Measurements from ENCODE around the gene THBS3. TPM values are rescaled to one million over a fixed set of nuclear protein-coding genes. Genes with fewer than 3 reads are reported as not detected.
"Not testable (repeated sequence)": the region's sequence is repeated elsewhere in the genome, so short reads cannot be mapped to it uniquely, and the experiment has no call there.

Gene THBS3
- total RNA-seq, 3 donors from 2014 or later (not counting 1 experiment from before 2014, with no cell fraction given): 16.2 to 19.4 (median 18.6) TPM

DNA sequence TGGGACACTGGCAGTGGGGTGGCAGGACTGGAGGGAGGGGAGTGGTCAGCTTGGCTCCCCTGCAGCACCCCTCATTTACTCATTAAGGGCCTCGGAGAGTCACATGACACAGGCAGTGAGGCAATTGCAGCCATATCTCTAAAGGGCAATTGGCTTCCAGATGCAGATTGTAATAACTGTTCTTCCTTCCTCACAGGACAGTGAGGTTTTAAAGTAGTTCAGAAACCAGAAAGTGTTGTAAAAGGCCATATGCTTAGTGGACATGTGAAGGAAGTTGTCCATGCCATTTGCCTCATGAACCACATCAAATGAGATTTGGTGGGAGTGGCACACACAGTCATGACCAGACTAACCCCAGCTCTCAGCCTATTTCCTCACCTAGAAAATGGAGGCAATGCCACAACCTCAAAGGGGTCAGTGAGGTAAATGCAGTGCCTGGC lies 11.9 kb upstream of the THBS3 start:
- H3K27ac ChIP-seq (ENCODE audit: low read length): peak overlapping the region; percentile 70
- Mint-ChIP-seq H3K4me1 (peaks cover 21 to 24% of the 10 kb centered on the region in 2 donors), H3K36me3 (no peaks in the 10 kb centered on the region), H3K4me3 (peak overlapping the region; percentile 83), H3K9me3 (no peaks in the 10 kb centered on the region), H3K27me3 (ENCODE audit: low read depth in 2 of 2) (no peaks in the 10 kb centered on the region), H3K27ac (peak overlapping the region; percentile 90 to 93)
- 14% methylated on average over 1 of the region's 1 CpG for WGBS (ENCODE audit: insufficient coverage)
- H3K4me1 ChIP-seq (ENCODE audit: control insufficient read depth, insufficient read depth, low read length): peaks cover 26% of the 10 kb centered on the region
- no peak overlapping the region for H3K4me3 ChIP-seq (ENCODE audit: low read length)
- TF ChIP-seq CTCF (IDR thresholded peaks at IDR 0.05): no peak
- H3K36me3 ChIP-seq (ENCODE audit: control insufficient read depth, insufficient read depth, low read length): no peaks in the 10 kb centered on the region
- ATAC-seq: peak; percentile 75 to 85 (median 82)
- no peaks in the 10 kb centered on the region for H3K27me3 ChIP-seq (ENCODE audit: control insufficient read depth, insufficient read depth, low read length)
- peak; percentile 38 to 45 for DNase-seq
- H3K9me3 ChIP-seq (ENCODE audit: control insufficient read depth, insufficient read depth, low read length): no peaks in the 10 kb centered on the region
- intact Hi-C loops (cut with micrococcal nuclease): no loop called here

- Histone ChIP-seq H3K4me1 (ENCODE audit: control insufficient read depth, insufficient read depth, low read length) (peaks cover 26% of the 10 kb centered on the region), H3K9me3 (ENCODE audit: control insufficient read depth, insufficient read depth, low read length) (no peaks in the 10 kb centered on the region), H3K4me3 (ENCODE audit: low read length) (no peak overlapping the region), H3K27me3 (ENCODE audit: control insufficient read depth, insufficient read depth, low read length) (no peaks in the 10 kb centered on the region), H3K36me3 (ENCODE audit: control insufficient read depth, insufficient read depth, low read length) (no peaks in the 10 kb centered on the region), H3K27ac (ENCODE audit: low read length) (peak overlapping the region; percentile 70)
- Mint-ChIP-seq H3K27ac (peak overlapping the region; percentile 90 to 93), H3K36me3 (no peaks in the 10 kb centered on the region), H3K9me3 (no peaks in the 10 kb centered on the region), H3K4me3 (peak overlapping the region; percentile 83), H3K27me3 (ENCODE audit: low read depth in 2 of 2) (no peaks in the 10 kb centered on the region), H3K4me1 (peaks cover 21 to 24% of the 10 kb centered on the region in 2 donors)
- no peak for TF ChIP-seq CTCF (IDR thresholded peaks at IDR 0.05)
- intact Hi-C loops (cut with micrococcal nuclease): no loop called here
- peak in 2 of 3 donors; percentile 17 to 34 for ATAC-seq
- 64% methylated on average over 6 of the region's 7 CpGs for WGBS (ENCODE audit: insufficient coverage)
- DNase-seq: peak in 1 of 2 donors; percentile 57
Observed at GRCh38 chr1:155218854-155219591, 11.3 kb upstream of the THBS3 start.

DNA sequence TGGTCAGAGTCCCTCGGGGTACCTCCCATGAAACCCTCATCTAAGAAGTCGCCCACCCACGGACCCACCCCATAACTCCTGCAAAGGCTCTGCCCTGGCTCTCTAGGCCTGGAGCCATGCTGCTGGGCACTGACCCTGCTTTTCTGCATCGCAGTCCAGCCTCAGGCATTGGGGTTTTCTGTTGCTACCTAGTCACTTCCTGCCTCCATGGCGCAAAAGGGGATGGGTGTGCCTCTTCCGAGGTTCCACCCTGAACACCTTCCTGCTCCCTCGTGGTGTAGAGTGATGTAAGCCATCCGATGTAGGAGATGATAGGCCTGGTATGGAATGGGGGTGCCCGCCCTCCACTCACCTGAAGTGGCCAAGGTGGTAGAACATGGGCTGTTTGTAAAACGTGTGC lies 7.0 kb upstream of the THBS3 start:
- H3K9me3 ChIP-seq (ENCODE audit: control insufficient read depth, insufficient read depth, low read length); H3K27me3 Mint-ChIP-seq (ENCODE audit: low read depth in 2 of 2); H3K27me3 ChIP-seq (ENCODE audit: control insufficient read depth, insufficient read depth, low read length); H3K36me3 Mint-ChIP-seq; H3K9me3 Mint-ChIP-seq; DNase-seq; H3K27ac ChIP-seq (ENCODE audit: low read length); H3K4me3 Mint-ChIP-seq; ATAC-seq; intact Hi-C loops (cut with micrococcal nuclease); H3K4me3 ChIP-seq (ENCODE audit: low read length); H3K36me3 ChIP-seq (ENCODE audit: control insufficient read depth, insufficient read depth, low read length); H3K27ac Mint-ChIP-seq: not testable (repeated sequence)
- WGBS (ENCODE audit: insufficient coverage): 79% methylated on average over 2 of the region's 10 CpGs
- H3K4me1 ChIP-seq (ENCODE audit: control insufficient read depth, insufficient read depth, low read length): peaks cover 15% of the 10 kb centered on the region
- peaks cover 13 to 19% of the 10 kb centered on the region in 2 donors for H3K4me1 Mint-ChIP-seq

GRCh38 chr1:155212051-155212440 lies 4.3 kb upstream of the THBS3 start:
- H3K4me3 ChIP-seq (ENCODE audit: low read length); H3K4me3 Mint-ChIP-seq; H3K36me3 ChIP-seq (ENCODE audit: control insufficient read depth, insufficient read depth, low read length); DNase-seq; H3K9me3 ChIP-seq (ENCODE audit: control insufficient read depth, insufficient read depth, low read length); intact Hi-C loops (cut with micrococcal nuclease); H3K36me3 Mint-ChIP-seq; H3K27me3 Mint-ChIP-seq (ENCODE audit: low read depth in 2 of 2); H3K27me3 ChIP-seq (ENCODE audit: control insufficient read depth, insufficient read depth, low read length); H3K27ac ChIP-seq (ENCODE audit: low read length); H3K9me3 Mint-ChIP-seq; ATAC-seq; H3K27ac Mint-ChIP-seq: not testable (repeated sequence)
- peaks cover 23% of the 10 kb centered on the region for H3K4me1 ChIP-seq (ENCODE audit: control insufficient read depth, insufficient read depth, low read length)
- H3K4me1 Mint-ChIP-seq: peaks cover 22 to 29% of the 10 kb centered on the region in 2 donors
- WGBS (ENCODE audit: insufficient coverage): 95% methylated on average over 5 of the region's 7 CpGs

DNA sequence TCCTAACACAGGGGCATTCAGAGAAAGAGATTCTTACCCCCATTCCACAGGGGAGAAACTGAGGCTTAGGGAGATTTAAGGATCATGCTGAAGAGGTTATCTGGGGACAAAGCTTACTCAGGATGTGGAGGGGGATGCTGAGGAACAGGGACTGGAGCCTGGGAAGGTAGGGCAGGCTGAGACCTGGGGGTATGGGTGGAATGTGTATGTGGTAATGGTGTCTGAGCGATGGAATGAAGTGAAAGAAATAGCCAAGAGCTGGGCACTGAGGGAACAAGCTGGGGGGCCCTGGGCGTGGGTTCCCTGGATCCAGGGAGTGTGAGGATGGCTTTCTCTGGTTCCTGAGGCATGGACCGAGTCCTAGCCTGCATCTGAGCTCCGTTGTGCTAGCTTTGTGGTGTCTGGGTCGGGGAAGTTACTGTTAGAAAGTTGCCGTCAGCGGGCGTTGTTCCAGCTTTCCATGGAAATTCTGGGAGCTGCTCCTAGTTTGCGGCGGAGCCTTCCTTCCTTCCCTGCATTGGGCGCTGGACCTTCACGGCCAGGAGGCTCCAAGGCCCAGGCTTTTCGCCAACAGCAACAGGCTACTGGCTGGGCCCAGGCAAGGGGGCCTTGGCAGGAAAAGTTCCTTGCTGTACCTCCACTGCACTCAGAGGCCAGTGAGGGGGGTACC lies 3.8 kb upstream of the THBS3 start:
- H3K27me3 Mint-ChIP-seq (ENCODE audit: low read depth in 2 of 2); intact Hi-C loops (cut with micrococcal nuclease); H3K36me3 ChIP-seq (ENCODE audit: control insufficient read depth, insufficient read depth, low read length); H3K4me3 Mint-ChIP-seq; H3K36me3 Mint-ChIP-seq; ATAC-seq; H3K27ac Mint-ChIP-seq; H3K9me3 ChIP-seq (ENCODE audit: control insufficient read depth, insufficient read depth, low read length); H3K27me3 ChIP-seq (ENCODE audit: control insufficient read depth, insufficient read depth, low read length); H3K4me3 ChIP-seq (ENCODE audit: low read length); H3K27ac ChIP-seq (ENCODE audit: low read length); H3K9me3 Mint-ChIP-seq; DNase-seq: not testable (repeated sequence)
- 95% methylated on average over 12 of the region's 13 CpGs for WGBS (ENCODE audit: insufficient coverage)
- H3K4me1 Mint-ChIP-seq: peaks cover 25 to 33% of the 10 kb centered on the region in 2 donors
- peaks cover 26% of the 10 kb centered on the region for H3K4me1 ChIP-seq (ENCODE audit: control insufficient read depth, insufficient read depth, low read length)

Measured in natural killer cell (primary cell).